Left cardiac atrium (tissue), 4 donors: ENCODE measurements around the gene TUG1. TPM values are rescaled to one million over a fixed set of nuclear protein-coding genes. Genes with fewer than 3 reads are reported as not detected.

Experiments used
- ATAC-seq, 2 donors: fragments of 200-7000 bp; cut with Tn5 transposase; one replicate each; pipeline ENCODE4 v1.9.1; 2020; ENCODE audit warnings: mild to moderate bottlenecking in 2 of 2, moderate library complexity in 2 of 2
- DNase-seq: peaks from one replicate; pipeline ENCODE4 v3.0.0-alpha.2; 2020
- intact Hi-C, 2 donors: fragments of 100-400 bp; cut with DNase I; formaldehyde crosslinking; loops; one replicate each; pipeline versions ENCODE4 v1.14.1 to v1.15.1; 2022 to 2023
- total RNA-seq, 2 donors: library from RNA; stranded (reverse); fragmentation: NEBNext Ultra II Directional; extraction: Animal tissue kit (Norgen Biotek cat#: 25700); gene quantifications; one replicate each; pipeline ENCODE4 v1.2.1, GENCODE V29; 2021
- donor health status: DM: no; HTN: yes; CAD: no.
- donor health status: DM: no; HTN: yes; CAD: no; lungs with severe emphysema.
- donor health status: DM: yes; HTN: yes; CAD: no.
- donor health status: Dilated cardiomyopathy.

Gene TUG1
- total RNA-seq, 2 donors from 2014 or later, result 37.7 to 51.3 TPM

- ATAC-seq, result no peak
- intact Hi-C loops, result loop anchor here in 1 of 2 donors (5.0 to 10.0 kb wide), 3 partner anchors 142 to 280 kb away; no protein-coding TSS in a partner anchor
- no peak for DNase-seq
These were observed 24.1 kb upstream of the TUG1 start for GRCh38 chr22:30944986-30945385.

GRCh38 chr22:30945653-30946052, 23.4 kb upstream of the TUG1 start:
- peak; percentile 17 to 51 for ATAC-seq
- no peak for DNase-seq
- intact Hi-C loops, result loop anchor here (2.0 to 10.0 kb wide), 4 partner anchors 139 to 279 kb away; no protein-coding TSS in a partner anchor

GRCh38 chr22:30946354-30946753, 22.7 kb upstream of the TUG1 start:
- intact Hi-C loops, result loop anchor here (2.0 to 10.0 kb wide), 4 partner anchors 138 to 278 kb away; no protein-coding TSS in a partner anchor
- no peak for DNase-seq
- ATAC-seq, result no peak

- intact Hi-C loops, result loop anchor here (2.0 to 10.0 kb wide), 4 partner anchors 138 to 278 kb away; no protein-coding TSS in a partner anchor
- DNase-seq (peak; percentile 58), ATAC-seq (peak; percentile 75 to 82)
These were observed 21.8 kb upstream of the TUG1 start for GRCh38 chr22:30947173-30947815.

- intact Hi-C loops, result loop anchor here (2.0 to 10.0 kb wide), 5 partner anchors 137 to 277 kb away; no protein-coding TSS in a partner anchor
- ATAC-seq (peak; percentile 56 to 64), DNase-seq (no peak)
These were observed 21.1 kb upstream of the TUG1 start for GRCh38 chr22:30947816-30948454.

GRCh38 chr22:30948930-30949342, 20.1 kb upstream of the TUG1 start:
- ATAC-seq, result no peak
- intact Hi-C loops, result loop anchor here (2.0 to 10.0 kb wide), 4 partner anchors 138 to 276 kb away; no protein-coding TSS in a partner anchor
- DNase-seq, result no peak

GRCh38 chr22:30949934-30950660, 19.0 kb upstream of the TUG1 start:
- intact Hi-C loops, result loop anchor here (2.0 to 10.0 kb wide), 4 partner anchors 137 to 275 kb away; no protein-coding TSS in a partner anchor
- no peak for DNase-seq
- no peak for ATAC-seq

GRCh38 chr22:30953206-30953605, 15.9 kb upstream of the TUG1 start:
- no peak for ATAC-seq
- DNase-seq, result no peak
- intact Hi-C loops, result no loop called here

- intact Hi-C loops, result no loop called here
- ATAC-seq, result no peak
- no peak for DNase-seq
These were observed 13.9 kb upstream of the TUG1 start for GRCh38 chr22:30955153-30955552.

- ATAC-seq (no peak), DNase-seq (no peak)
- intact Hi-C loops, result loop anchor here (5.0 kb wide), 1 partner anchor 117 kb away; the partner anchor contains the start of gene SMTN (in 2 of the 2)
These were observed 4.2 kb upstream of the TUG1 start for GRCh38 chr22:30964858-30965257.

GRCh38 chr22:30968015-30968923, 796 bp upstream of the TUG1 start, which contains the start of gene MORC2:
Gene MORC2 (minus strand): TSS chr22:30968774. CDS start chr22:30967889, 885 bp downstream.
- intact Hi-C loops, result loop anchor here (5.0 kb wide), 1 partner anchor 114 kb away; the partner anchor contains the start of gene SMTN (in 2 of the 2)
- DNase-seq (peak; percentile 75), ATAC-seq (peak; percentile 33 to 39)

GRCh38 chr22:30969532-30970355, 679 bp downstream of the TUG1 start:
- ATAC-seq (peak; percentile 56 to 66), DNase-seq (peak; percentile 45)
- intact Hi-C loops, result loop anchor here (5.0 kb wide), 1 partner anchor 113 kb away; the partner anchor contains the start of gene SMTN (in 2 of the 2)

GRCh38 chr22:30970356-30970746, 1.3 kb downstream of the TUG1 start:
- no peak for ATAC-seq
- intact Hi-C loops, result no loop called here
- no peak for DNase-seq

GRCh38 chr22:30978304-30978962, 9.4 kb downstream of the TUG1 start:
- DNase-seq, result no peak
- ATAC-seq, result no peak
- intact Hi-C loops, result no loop called here

GRCh38 chr22:30979932-30980331, 10.9 kb downstream of the TUG1 start:
- DNase-seq (no peak), ATAC-seq (no peak)
- intact Hi-C loops, result no loop called here

GRCh38 chr22:30982512-30982911, 13.4 kb downstream of the TUG1 start:
- DNase-seq, result no peak

GRCh38 chr22:30984317-30984716, 15.3 kb downstream of the TUG1 start:
- no peak for DNase-seq
- intact Hi-C loops, result no loop called here

More at GRCh38 chr22:30982512-30982911, 13.4 kb downstream of the TUG1 start:
- intact Hi-C loops, result no loop called here
- ATAC-seq, result no peak

More at GRCh38 chr22:30984317-30984716, 15.3 kb downstream of the TUG1 start:
- no peak for ATAC-seq
